Erythroblast (primary cell): ENCODE measurements around the gene TCTN2.

Experiments
- GATA1 ChIP-seq: IDR thresholded peaks from 2 replicates; pipeline ENCODE4 v1.6.1; 2011; ENCODE audit warnings: low read depth, mild to moderate bottlenecking, control low read depth, low read length, moderate library complexity
- POLR2A ChIP-seq: IDR thresholded peaks from 2 replicates; pipeline ENCODE4 v1.6.1; 2011; ENCODE audit warnings: mild to moderate bottlenecking, low read length

DNA sequence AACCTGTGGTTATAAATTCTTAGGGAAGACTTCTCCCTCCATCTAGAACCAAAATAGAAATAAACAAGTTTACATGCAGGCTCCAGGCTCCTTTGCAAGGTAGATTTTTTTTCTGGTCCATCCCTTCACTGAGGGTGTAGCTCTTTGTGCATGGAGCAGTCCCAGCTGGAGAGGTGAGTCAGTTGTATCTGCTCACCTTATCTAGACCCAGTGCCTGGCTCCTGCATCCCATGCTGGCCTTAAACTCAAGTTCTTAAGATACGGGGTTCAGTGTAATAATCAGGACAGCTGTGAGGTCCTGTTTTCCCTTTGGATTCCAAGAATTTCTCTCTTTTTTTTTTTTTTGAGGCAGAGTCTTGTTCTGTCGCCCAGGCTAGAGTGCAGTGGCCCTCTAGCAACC is 56.0 kb downstream of the TCTN2 start:
- TF ChIP-seq POLR2A (no peak), GATA1 (no peak)
